DND-41 (cell line): Measurements from ENCODE around the gene CPNE5.

Experiments
- CTCF ChIP-seq: IDR thresholded peaks from 2 replicates; pipeline ENCODE4 v1.5.1; 2012; ENCODE audit warnings: borderline replicate concordance, low read length, moderate library complexity, mild to moderate bottlenecking; ENCODE audit not compliant: poor library complexity, severe bottlenecking; ENCODE audit errors: extremely low read depth
- EZH2 ChIP-seq: IDR thresholded peaks from 3 replicates; pipeline ENCODE4 v1.6.1; 2012; ENCODE audit warnings: borderline replicate concordance, low read depth, mild to moderate bottlenecking, moderate library complexity, low read length, inconsistent platforms; ENCODE audit not compliant: severe bottlenecking

DNA sequence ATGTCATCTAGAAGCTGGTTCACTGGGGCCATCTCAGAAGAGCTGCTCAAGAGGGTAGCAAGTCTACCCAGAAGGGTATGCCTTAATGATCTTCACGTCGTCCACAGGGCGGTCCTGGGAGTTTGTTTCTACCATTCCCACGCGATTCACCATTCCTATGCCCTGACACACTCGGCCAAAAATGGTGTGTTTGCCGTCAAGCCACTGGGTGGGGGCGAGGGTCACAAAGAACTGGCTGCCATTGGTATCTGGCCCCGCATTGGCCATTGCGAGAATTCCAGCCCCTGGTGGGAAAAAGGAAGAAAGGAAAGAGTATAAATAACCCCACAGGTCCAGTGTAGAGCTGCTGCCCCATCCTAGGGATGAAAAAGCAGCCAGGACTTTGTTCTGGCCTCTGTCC, 16.5 kb upstream of the CPNE5 start:
- TF ChIP-seq CTCF (no peak), EZH2 (no peak)
